K562 (cell line): Measurements from ENCODE around the gene PAPSS2. TPM values are rescaled to one million over a fixed set of nuclear protein-coding genes. Genes with fewer than 3 reads are reported as not detected.

ENCODE experiments used
- ATAC-seq: fragments of 200-7000 bp; cut with Tn5 transposase; 3 replicates; pipeline ENCODE4 v1.9.1; 2020; ENCODE audit warnings: moderate library complexity
- BruUV-seq: library from RNA; stranded (reverse); fragments of 400-500 nt; replicated peaks from 2 replicates; lab custom pipeline; 2021; lab: Mats Ljungman, UMichigan
- CTCF ChIA-PET: fragments of 300-600 bp; formaldehyde crosslinking; extraction: SDS; loops from one replicate; lab custom pipeline; 2021; ENCODE audit warnings: low intra/inter-chr PET ratio; lab: Yijun Ruan, JAX
- POLR2A ChIA-PET: fragments of 300-600, 350-650 bp; sonication (Branson Sonifier 250); formaldehyde crosslinking; extraction: SDS; loops from one replicate; lab custom pipeline; 2021; ENCODE audit warnings: antibody characterized with exemption, inconsistent platforms; lab: Yijun Ruan, JAX
- DNase-seq, 4 experiments: peaks; one replicate each; pipeline versions ENCODE4 v3.0.0 to v3.0.0-alpha.2; 2011 to 2018; ENCODE audit warnings: low spot score in 3 of 4, mixed read lengths in 3 of 4; ENCODE audit errors: extremely low read depth in 1 of 4
- FAIRE-seq: peaks from 2 replicates; lab custom pipeline; 2011; peaks lifted over from hg19 to GRCh38; lab: Jason Lieb, UNC
- H2AFZ ChIP-seq: 2 replicates; pipeline ENCODE4 v1.6.0; 2011; ENCODE audit warnings: low read depth, low read length, control low read depth, inconsistent platforms
- H3K27ac ChIP-seq: fragments of 200-600 bp; 3 replicates; pipeline ENCODE4 v1.8.0; 2011; ENCODE audit warnings: low read depth, mild to moderate bottlenecking, control low read depth, inconsistent platforms, low read length, moderate library complexity, mixed read lengths; ENCODE audit errors: extremely low read depth
- H3K27me3 ChIP-seq, 2 experiments: fragments of 300-600 bp in 1 of 2; 2 replicates in 1 of 2; 3 replicates in 1 of 2; pipeline versions ENCODE4 v1.6.0 to v1.8.0; 2011; ENCODE audit warnings: inconsistent platforms in 2 of 2, low read length in 2 of 2, mild to moderate bottlenecking in 1 of 2, mixed read lengths in 1 of 2, moderate library complexity in 1 of 2; ENCODE audit not compliant: control insufficient read depth in 2 of 2, insufficient read depth in 2 of 2
- H3K36me3 ChIP-seq: fragments of 300-600 bp; 3 replicates; pipeline ENCODE4 v1.8.0; 2011; ENCODE audit warnings: mild to moderate bottlenecking, low read length, inconsistent platforms; ENCODE audit not compliant: control insufficient read depth, insufficient read depth
- H3K4me1 ChIP-seq, 2 experiments: fragments of 200-600 bp in 1 of 2; replicated peaks in 1 of 2; 2 replicates in 1 of 2; 3 replicates in 1 of 2; pipeline versions ENCODE4 v1.5.1 to v1.8.0; 2011; ENCODE audit warnings: inconsistent platforms in 2 of 2, low read length in 2 of 2, mild to moderate bottlenecking in 1 of 2, mixed read lengths in 1 of 2, moderate library complexity in 1 of 2; ENCODE audit not compliant: control insufficient read depth in 2 of 2, insufficient read depth in 2 of 2
- H3K4me2 ChIP-seq: 2 replicates; pipeline ENCODE4 v1.6.1; 2011; ENCODE audit warnings: low read length, control low read depth, inconsistent platforms, mixed read lengths; ENCODE audit not compliant: insufficient read depth
- H3K4me3 ChIP-seq: fragments of 200-600 bp; sonication (generic), shearing (Covaris generic); 2 replicates; pipeline ENCODE4 v1.5.1; 2016; ENCODE audit warnings: control low read depth, inconsistent platforms
- H3K79me2 ChIP-seq: fragments of 200-600 bp; 3 replicates; pipeline ENCODE4 v1.8.0; 2011; ENCODE audit warnings: low read length, inconsistent platforms; ENCODE audit not compliant: control insufficient read depth, insufficient read depth
- H3K9ac ChIP-seq, 2 experiments: 2 replicates each; pipeline versions ENCODE4 v1.6.0 to v1.6.1; 2011; ENCODE audit warnings: low read depth in 2 of 2, low read length in 2 of 2, control low read depth in 1 of 2, inconsistent platforms in 1 of 2, mild to moderate bottlenecking in 1 of 2, mixed read lengths in 1 of 2; ENCODE audit not compliant: insufficient read depth in 1 of 2
- H3K9me1 ChIP-seq: one replicate; pipeline ENCODE4 v1.6.0; 2011; ENCODE audit warnings: inconsistent platforms, mild to moderate bottlenecking, low read length, moderate library complexity; ENCODE audit not compliant: control insufficient read depth, insufficient read depth
- H3K9me3 ChIP-seq: replicated peaks from 2 replicates; pipeline ENCODE4 v1.5.1; 2011; ENCODE audit warnings: low read depth, low read length, inconsistent platforms; ENCODE audit not compliant: control insufficient read depth, insufficient read depth
- H4K20me1 ChIP-seq: replicated peaks from 2 replicates; pipeline ENCODE4 v1.6.1; 2011; ENCODE audit warnings: low read length, inconsistent platforms, mixed read lengths; ENCODE audit not compliant: control insufficient read depth, insufficient read depth
- CTCF ChIP-seq, 3 experiments: IDR thresholded peaks in 2 of 3; conservative IDR thresholded peaks in 1 of 3; 2 replicates each; pipeline ENCODE4 v1.5.1; 2011 to 2012; ENCODE audit warnings: low read length in 3 of 3, mild to moderate bottlenecking in 3 of 3, control low read depth in 2 of 3, improper control_type of control experiment in 1 of 3, inconsistent platforms in 1 of 3, low read depth in 1 of 3, mixed read lengths in 1 of 3, moderate library complexity in 1 of 3; ENCODE audit not compliant: insufficient read depth in 2 of 3
- STAT5B ChIP-seq: fragments of 250-450 bp; sonication (Bioruptor Pico); IDR thresholded peaks from 2 replicates; pipeline ENCODE4 v1.8.0; 2021; ENCODE audit warnings: mild to moderate bottlenecking, inconsistent platforms
- WGBS: fragments of 100-300 bp; shearing (Covaris generic); methylation state at CpG from one replicate; pipeline ENCODE4 v1.1.6; 2016; ENCODE audit warnings: low coverage, mixed read lengths; ENCODE audit not compliant: insufficient coverage; ENCODE audit errors: missing lambda C conversion rate; 5-methylcytosine and 5-hydroxymethylcytosine counted together
- in situ Hi-C: fragments of 300-500 bp; cut with MboI; formaldehyde crosslinking; loops from 4 replicates; pipeline ENCODE4 v1.15.0; 2018; ENCODE audit warnings: inconsistent platforms, mixed read lengths
- intact Hi-C: fragments of 100-400 bp; cut with micrococcal nuclease; formaldehyde crosslinking; loops from 2 replicates; pipeline ENCODE4 v1.14.2; 2022
- polyA plus RNA-seq, 8 experiments: library from polyadenylated mRNA; depleted of rRNA in 4 of 8; stranded (reverse) in 5 of 8; unstranded in 3 of 8; fragments of >200 nt; fragmentation: Nextera tagmentation in 2 of 8; fragmentation: Illumina TruSeq in 1 of 8; extraction: Ambion mirVana in 2 of 8; extraction: Trizol in 1 of 8; gene quantifications; 2 replicates each; pipeline versions ENCODE4 v1.2.1 to v1.2.3, GENCODE V29; 2011 to 2014; ENCODE audit warnings: inconsistent platforms in 1 of 8, missing spikeins in 1 of 8
- total RNA-seq, 7 experiments: library from RNA; depleted of rRNA in 6 of 7; stranded (reverse); fragments of >200 nt in 6 of 7; fragmentation: Illumina TruSeq in 2 of 7; extraction: Trizol in 2 of 7; gene quantifications; 2 replicates each; pipeline versions ENCODE4 v1.2.1 to v1.2.3, GENCODE V29; 2011 to 2021; ENCODE audit warnings: low replicate concordance in 1 of 7
- TF ChIP-seq, protein P1 (sequence below): sonication (generic); formaldehyde crosslinking; IDR thresholded peaks from 2 replicates; pipeline ENCODE4 v1.8.1; 2022; ENCODE audit warnings: missing genetic modification reagents

PAPSS2 gene
- total and polyA plus RNA-seq, 9 of the 15 experiments (the other 6 are each of a cell fraction or from before 2014, with no cell fraction given) = 0.01 to 0.29 TPM; not detected in 7

GRCh38 chr10:87622314-87623004, 37.2 kb upstream of the PAPSS2 start:
- DNase-seq (no peak), FAIRE-seq (no peak), ATAC-seq (peak; percentile 70; the same call in 2 of the 3 replicates)
- no peak overlapping the region for H3K4me3 ChIP-seq
- H4K20me1 ChIP-seq = no peaks in the 10 kb centered on the region
- ChIA-PET POLR2A (no interaction called here), CTCF (no interaction called here)
- no peaks in the 10 kb centered on the region for H3K79me2 ChIP-seq
- H3K27ac ChIP-seq = no peak overlapping the region
- intact Hi-C loops = no loop called here
- BruUV-seq = no TSS peak
- TF ChIP-seq CTCF (IDR thresholded peaks at IDR 0.05 in 2 of 3, conservative IDR thresholded peaks at IDR 0.05 in 1 of 3; ENCODE audit: insufficient read depth in 2 of 3, low read depth in 1 of 3, low read length in 3 of 3) (peak; percentile 11 to 37 (median 11); a peak in 2 of 6 replicates), STAT5B (no peak)
- TF ChIP-seq, protein P1, sequence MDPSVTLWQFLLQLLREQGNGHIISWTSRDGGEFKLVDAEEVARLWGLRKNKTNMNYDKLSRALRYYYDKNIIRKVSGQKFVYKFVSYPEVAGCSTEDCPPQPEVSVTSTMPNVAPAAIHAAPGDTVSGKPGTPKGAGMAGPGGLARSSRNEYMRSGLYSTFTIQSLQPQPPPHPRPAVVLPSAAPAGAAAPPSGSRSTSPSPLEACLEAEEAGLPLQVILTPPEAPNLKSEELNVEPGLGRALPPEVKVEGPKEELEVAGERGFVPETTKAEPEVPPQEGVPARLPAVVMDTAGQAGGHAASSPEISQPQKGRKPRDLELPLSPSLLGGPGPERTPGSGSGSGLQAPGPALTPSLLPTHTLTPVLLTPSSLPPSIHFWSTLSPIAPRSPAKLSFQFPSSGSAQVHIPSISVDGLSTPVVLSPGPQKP (CRISPR knock-in tag) = no peak
- H3K9ac ChIP-seq = no peak overlapping the region
- in situ Hi-C loops = no loop called here
- peaks cover 4 to 14% of the 10 kb centered on the region in 2 experiments; a peak in 2 of 5 replicates for H3K27me3 ChIP-seq
- 0% methylated on average over 5 of the region's 7 CpGs for WGBS
- no peaks in the 10 kb centered on the region for H3K4me1 ChIP-seq
- H2AFZ ChIP-seq = no peak overlapping the region
- H3K4me2 ChIP-seq = no peak overlapping the region
- H3K9me1 ChIP-seq = no peaks in the 10 kb centered on the region
- H3K36me3 ChIP-seq = no peaks in the 10 kb centered on the region
- H3K9me3 ChIP-seq = no peaks in the 10 kb centered on the region
